ENCODE results near the gene SPRED1. TPM values are rescaled to one million over a fixed set of nuclear protein-coding genes. Genes with fewer than 3 reads are reported as not detected.

SPRED1 gene
- total and polyA plus RNA-seq, 2 of the 13 experiments (the other 11 are each of a cell fraction or from before 2014, with no cell fraction given), result 3.8 to 9.6 TPM

DNA sequence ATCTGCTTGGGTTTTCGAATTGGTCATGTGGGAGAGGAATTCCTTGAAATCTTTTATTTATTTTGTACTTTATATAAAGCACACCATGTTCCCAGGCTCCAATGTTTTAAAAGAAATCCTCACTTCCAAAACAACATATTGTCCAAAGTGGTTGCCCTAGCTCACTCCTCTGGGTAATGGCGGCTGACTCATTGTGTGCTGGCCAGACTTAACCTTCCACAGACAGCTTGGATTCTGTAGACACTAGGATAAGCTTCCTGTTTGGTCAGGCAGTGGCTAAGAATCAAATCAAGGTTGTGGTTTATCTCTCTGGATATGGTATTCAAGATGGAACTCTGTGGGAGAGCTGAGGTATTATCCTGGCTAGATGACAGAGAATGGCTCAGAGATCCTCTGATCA, 145.5 kb downstream of the SPRED1 start (continued):
- TF ChIP-seq RORA (CRISPR knock-in tag; IDR thresholded peaks at IDR 0.05) (no peak), RFX1 (IDR thresholded peaks at IDR 0.05) (no peak), ZSCAN9 (CRISPR knock-in tag; IDR thresholded peaks at IDR 0.05; ENCODE audit: borderline replicate concordance) (no peak), ZNF543 (CRISPR knock-in tag; IDR thresholded peaks at IDR 0.05) (no peak), CBX1 (IDR thresholded peaks at IDR 0.05; ENCODE audit: low read depth) (no peak), TARDBP (CRISPR knock-in tag; IDR thresholded peaks at IDR 0.05) (no peak), DMAP1 (CRISPR knock-in tag; IDR thresholded peaks at IDR 0.05) (no peak), PHF8 (CRISPR knock-in tag; IDR thresholded peaks at IDR 0.05) (no peak)

DNA sequence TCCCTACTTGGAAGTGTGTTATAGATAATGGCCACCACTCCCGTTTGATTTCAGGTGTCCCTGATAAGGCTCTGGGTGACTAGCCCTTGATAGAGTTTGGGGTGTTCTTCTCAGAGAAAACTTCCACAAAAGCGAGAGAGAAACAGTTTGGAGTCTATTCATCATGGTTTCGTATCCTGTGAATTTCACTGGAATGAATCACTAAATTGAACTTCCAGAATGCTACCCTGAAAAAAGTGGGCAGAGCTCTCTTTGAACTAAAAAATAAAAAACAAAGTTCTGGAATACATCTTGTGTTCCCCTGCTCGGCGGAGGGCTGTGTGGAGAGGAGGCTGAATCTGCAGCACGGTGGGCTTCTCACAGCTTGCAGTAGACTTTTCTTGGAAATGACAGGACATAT, 148.5 kb downstream of the SPRED1 start:
- H2AFZ ChIP-seq (ENCODE audit: low read length), result no peak overlapping the region
- no peaks in the 10 kb centered on the region for H4K20me1 ChIP-seq (ENCODE audit: insufficient read depth, low read length)
- BruUV-seq (replicated peaks), result no TSS peak
- H3K27me3 ChIP-seq (ENCODE audit: control insufficient read depth in 1 of 2, insufficient read depth in 2 of 2, low read length in 2 of 2), result no peaks in the 10 kb centered on the region
- no peaks in the 10 kb centered on the region for H3K9me3 ChIP-seq (ENCODE audit: low read length)
- no peak for FAIRE-seq
- no peaks in the 10 kb centered on the region for H3K36me3 ChIP-seq (replicated peaks in 1 of 2; ENCODE audit: control insufficient read depth in 1 of 2, insufficient read depth in 2 of 2, low read length in 2 of 2)
- H3K4me2 ChIP-seq (ENCODE audit: low read depth, low read length), result no peak overlapping the region
- H3K4me3 ChIP-seq (replicated peaks in 1 of 3; ENCODE audit: insufficient read depth in 1 of 3, low read depth in 2 of 3, low read length in 3 of 3), result no peak overlapping the region
- no peak for DNase-seq (ENCODE audit: low spot score)
- intact Hi-C loops (cut with micrococcal nuclease; ENCODE audit: unreplicated experiment) (no loop called here), in situ Hi-C loops (cut with HindIII; ENCODE audit: extremely low pct_ligation_motif_present, low pct_unique_long_range_greater_than_20kb) (no loop called here)
- ATAC-seq, result no peak
- no peaks in the 10 kb centered on the region for H3K4me1 ChIP-seq (ENCODE audit: insufficient read depth, low read length)
- WGBS (ENCODE audit: low lambda C conversion rate), result 25% methylated on average over 6 of the region's 6 CpGs
- no peak overlapping the region for H3K9ac ChIP-seq (ENCODE audit: insufficient read depth, low read depth, low read length)
- ChIA-PET CTCF (ENCODE audit: low intra/inter-chr PET ratio, low total read pairs) (no interaction called here), POLR2A (no interaction called here)
- H3K27ac ChIP-seq (ENCODE audit: extremely low read length, insufficient read depth, low read length), result no peak overlapping the region
- H3K79me2 ChIP-seq (ENCODE audit: insufficient read depth, low read length), result no peaks in the 10 kb centered on the region
- TF ChIP-seq NFIC (IDR thresholded peaks at IDR 0.05; ENCODE audit: low read length) (no peak), ONECUT2 (CRISPR knock-in tag; IDR thresholded peaks at IDR 0.05) (no peak), SOX6 (IDR thresholded peaks at IDR 0.05) (no peak), SOX6 (CRISPR knock-in tag; IDR thresholded peaks at IDR 0.05) (no peak), ZNF317 (CRISPR knock-in tag; IDR thresholded peaks at IDR 0.05) (no peak), ZNF607 (CRISPR knock-in tag; IDR thresholded peaks at IDR 0.05; ENCODE audit: borderline replicate concordance) (no peak), SNAPC2 (CRISPR knock-in tag; IDR thresholded peaks at IDR 0.05) (no peak), FOXM1 (CRISPR knock-in tag; IDR thresholded peaks at IDR 0.05) (no peak), REXO4 (CRISPR knock-in tag; IDR thresholded peaks at IDR 0.05; ENCODE audit: borderline replicate concordance) (no peak), CAMTA2 (CRISPR knock-in tag; IDR thresholded peaks at IDR 0.05; ENCODE audit: borderline replicate concordance) (no peak), ZNF83 (CRISPR knock-in tag; IDR thresholded peaks at IDR 0.05; ENCODE audit: borderline replicate concordance) (no peak)
- TF ChIP-seq, protein P1, sequence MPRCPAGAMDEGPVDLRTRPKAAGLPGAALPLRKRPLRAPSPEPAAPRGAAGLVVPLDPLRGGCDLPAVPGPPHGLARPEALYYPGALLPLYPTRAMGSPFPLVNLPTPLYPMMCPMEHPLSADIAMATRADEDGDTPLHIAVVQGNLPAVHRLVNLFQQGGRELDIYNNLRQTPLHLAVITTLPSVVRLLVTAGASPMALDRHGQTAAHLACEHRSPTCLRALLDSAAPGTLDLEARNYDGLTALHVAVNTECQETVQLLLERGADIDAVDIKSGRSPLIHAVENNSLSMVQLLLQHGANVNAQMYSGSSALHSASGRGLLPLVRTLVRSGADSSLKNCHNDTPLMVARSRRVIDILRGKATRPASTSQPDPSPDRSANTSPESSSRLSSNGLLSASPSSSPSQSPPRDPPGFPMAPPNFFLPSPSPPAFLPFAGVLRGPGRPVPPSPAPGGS (CRISPR knock-in tag; IDR thresholded peaks at IDR 0.05), result no peak
- TF ChIP-seq, protein P2, sequence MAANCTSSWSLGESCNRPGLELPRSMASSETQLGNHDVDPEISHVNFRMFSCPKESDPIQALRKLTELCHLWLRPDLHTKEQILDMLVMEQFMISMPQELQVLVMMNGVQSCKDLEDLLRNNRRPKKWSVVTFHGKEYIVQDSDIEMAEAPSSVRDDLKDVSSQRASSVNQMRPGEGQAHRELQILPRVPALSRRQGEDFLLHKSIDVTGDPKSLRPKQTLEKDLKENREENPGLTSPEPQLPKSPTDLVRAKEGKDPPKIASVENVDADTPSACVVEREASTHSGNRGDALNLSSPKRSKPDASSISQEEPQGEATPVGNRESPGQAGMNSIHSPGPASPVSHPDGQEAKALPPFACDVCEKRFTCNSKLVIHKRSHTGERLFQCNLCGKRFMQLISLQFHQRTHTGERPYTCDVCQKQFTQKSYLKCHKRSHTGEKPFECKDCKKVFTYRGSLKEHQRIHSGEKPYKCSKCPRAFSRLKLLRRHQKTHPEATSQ (CRISPR knock-in tag; IDR thresholded peaks at IDR 0.05; ENCODE audit: borderline replicate concordance), result no peak
- TF ChIP-seq, protein P3, sequence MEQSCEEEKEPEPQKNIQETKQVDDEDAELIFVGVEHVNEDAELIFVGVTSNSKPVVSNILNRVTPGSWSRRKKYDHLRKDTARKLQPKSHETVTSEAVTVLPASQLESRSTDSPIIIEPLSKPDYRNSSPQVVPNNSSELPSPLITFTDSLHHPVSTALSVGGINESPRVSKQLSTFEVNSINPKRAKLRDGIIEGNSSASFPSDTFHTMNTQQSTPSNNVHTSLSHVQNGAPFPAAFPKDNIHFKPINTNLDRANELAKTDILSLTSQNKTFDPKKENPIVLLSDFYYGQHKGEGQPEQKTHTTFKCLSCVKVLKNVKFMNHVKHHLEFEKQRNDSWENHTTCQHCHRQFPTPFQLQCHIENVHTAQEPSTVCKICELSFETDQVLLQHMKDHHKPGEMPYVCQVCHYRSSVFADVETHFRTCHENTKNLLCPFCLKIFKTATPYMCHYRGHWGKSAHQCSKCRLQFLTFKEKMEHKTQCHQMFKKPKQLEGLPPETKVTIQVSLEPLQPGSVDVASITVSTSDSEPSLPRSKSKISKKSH (CRISPR knock-in tag; IDR thresholded peaks at IDR 0.05; ENCODE audit: borderline replicate concordance), result no peak
- TF ChIP-seq, protein P4, sequence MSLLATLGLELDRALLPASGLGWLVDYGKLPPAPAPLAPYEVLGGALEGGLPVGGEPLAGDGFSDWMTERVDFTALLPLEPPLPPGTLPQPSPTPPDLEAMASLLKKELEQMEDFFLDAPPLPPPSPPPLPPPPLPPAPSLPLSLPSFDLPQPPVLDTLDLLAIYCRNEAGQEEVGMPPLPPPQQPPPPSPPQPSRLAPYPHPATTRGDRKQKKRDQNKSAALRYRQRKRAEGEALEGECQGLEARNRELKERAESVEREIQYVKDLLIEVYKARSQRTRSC (CRISPR knock-in tag; IDR thresholded peaks at IDR 0.05; ENCODE audit: low read depth), result no peak

Measured in HepG2 (cell line).